ENCODE data around the gene LBR.

The LBR gene

DNA sequence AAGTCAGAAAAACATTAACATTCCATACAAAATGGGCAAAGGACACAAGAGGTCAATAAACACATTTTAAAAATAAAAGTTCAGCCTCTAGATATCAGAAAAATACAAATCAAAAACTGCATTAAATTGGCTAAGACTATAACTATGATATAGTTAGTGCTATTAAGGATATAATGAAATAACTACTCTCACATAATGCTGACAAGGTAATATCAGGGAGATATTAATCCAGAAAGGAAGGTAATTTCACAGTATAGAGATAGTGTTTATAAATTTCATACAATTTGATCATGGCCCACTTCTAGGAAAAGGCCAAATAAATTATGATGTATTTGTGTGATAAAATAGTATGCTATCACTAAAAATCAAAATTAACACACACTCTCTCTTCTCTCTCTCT is 61.8 kb downstream of the LBR start:
- DNase-seq: no peak

GRCh38 chr1:225364439-225364838 is 63.4 kb downstream of the LBR start:
- DNase-seq: no peak

DNA sequence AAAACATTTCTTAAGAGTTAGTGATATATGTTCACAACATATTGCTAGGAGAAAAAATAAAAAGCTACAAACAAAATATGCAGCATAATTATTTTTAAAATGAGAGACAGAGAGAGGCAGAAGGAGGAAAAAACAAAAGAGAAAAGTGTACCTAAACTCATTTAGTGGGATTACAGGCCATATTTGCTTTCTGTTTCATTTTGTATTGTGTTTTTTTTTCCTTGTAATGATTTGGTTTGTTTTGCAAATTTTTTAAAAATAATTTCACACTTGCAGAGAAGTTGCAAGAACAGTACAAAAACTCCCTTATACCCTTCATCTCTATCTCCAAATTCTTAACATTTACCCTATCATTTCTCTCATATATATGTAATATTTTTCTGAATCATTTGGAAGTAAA is 65.0 kb downstream of the LBR start:
- DNase-seq: no peak

DNA sequence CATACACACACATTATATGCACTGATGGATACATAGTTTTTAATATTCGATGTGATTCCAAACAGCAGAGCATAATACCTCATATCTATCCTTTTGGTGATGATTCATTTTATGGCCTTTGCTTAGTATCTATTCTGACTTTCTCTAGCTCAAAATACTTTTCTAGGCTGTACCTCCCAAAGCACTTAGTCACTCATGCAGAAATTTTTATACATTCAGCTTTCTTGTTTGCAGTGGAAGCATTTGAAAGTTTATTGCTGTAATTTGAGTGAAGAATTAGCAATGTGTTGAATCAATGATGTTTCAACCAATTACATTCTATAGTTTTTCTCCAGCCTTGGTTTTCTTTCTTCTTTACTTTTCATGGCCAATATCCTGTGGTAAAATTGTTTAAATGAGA is 66.7 kb downstream of the LBR start:
- no peak for DNase-seq

DNA sequence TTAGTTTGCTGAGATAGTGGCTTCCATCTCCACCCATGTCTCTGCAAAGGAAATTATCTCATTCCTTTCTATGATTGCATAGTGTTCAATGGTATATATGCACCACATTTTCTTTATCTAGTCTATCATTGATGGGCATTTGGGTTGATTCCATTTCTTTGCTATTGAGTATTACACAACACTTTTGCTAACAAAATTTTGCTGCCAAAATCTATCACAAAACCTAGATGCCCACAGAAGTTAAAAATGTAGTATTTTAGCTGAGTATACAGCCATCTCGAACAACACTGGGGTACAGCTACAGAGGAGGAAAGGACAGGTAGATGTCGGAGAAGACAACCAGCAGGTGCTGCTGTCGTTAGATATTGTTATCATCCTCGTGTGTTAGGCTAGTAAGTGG is 67.7 kb downstream of the LBR start:
- no peak for DNase-seq

DNA sequence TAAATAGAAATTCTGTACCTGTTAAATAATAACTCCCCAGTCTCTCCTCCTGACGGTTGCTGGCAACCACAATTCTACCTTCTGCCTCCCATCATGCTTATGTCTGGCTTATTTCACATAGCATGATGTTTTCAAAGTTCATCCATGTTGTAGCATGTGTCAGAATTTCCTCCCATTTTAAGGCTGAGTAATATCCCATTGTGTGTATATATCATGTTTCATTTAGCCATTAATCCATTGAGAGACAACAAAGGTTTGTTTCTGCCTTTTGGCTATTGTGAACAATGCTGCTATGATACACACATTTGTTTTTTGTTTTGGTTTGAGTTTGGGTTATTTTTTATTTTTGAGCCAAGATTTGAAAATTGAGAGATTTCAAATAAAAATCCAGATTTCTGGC is 72.0 kb downstream of the LBR start:
- no peak for DNase-seq

DNA sequence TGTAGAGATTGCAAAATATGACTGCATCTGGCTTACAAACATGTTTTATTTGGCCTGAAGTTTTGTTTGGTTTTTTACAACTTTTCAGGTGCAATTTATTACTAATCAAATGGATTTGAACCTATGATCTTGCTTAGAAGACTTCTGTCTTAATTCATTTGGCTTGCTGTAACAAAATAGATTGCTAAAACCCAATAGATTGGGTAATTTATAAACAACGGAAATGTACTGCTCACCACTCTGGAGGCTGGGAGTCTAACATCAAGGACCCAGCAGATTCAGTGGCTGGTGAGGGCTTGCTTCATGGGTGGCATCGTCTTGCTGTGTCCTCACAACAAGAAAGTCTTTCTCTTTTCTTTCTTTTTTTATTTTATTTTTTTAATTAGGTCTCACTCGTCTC is 72.9 kb downstream of the LBR start:
- no peak for DNase-seq
